ENCODE measurements around the gene MBNL3.
"Not testable (repeated sequence)": the region's sequence is repeated elsewhere in the genome, so short reads cannot be mapped to it uniquely, and the experiment has no call there.

MBNL3 gene

GRCh38 chrX:132474544-132475248 lies 14.1 kb downstream of the MBNL3 start:
- no peak for DNase-seq

- no peak for DNase-seq
These were observed 16.4 kb downstream of the MBNL3 start for GRCh38 chrX:132472397-132472796.

- DNase-seq: no peak
These were observed 18.0 kb downstream of the MBNL3 start for GRCh38 chrX:132470831-132471230.

- no peak for DNase-seq
These were observed 18.7 kb downstream of the MBNL3 start for GRCh38 chrX:132470179-132470578.

- no peak for DNase-seq
These were observed 20.4 kb downstream of the MBNL3 start for GRCh38 chrX:132468454-132468853.

GRCh38 chrX:132467989-132468388 lies 20.8 kb downstream of the MBNL3 start:
- no peak for DNase-seq

GRCh38 chrX:132467026-132467425 lies 21.8 kb downstream of the MBNL3 start:
- no peak for DNase-seq

- DNase-seq: peak; percentile 23
These were observed 25.4 kb downstream of the MBNL3 start for GRCh38 chrX:132463411-132463810.

GRCh38 chrX:132461886-132462285 lies 27.0 kb downstream of the MBNL3 start:
- DNase-seq: no peak

- no peak for DNase-seq
These were observed 35.8 kb downstream of the MBNL3 start for GRCh38 chrX:132452911-132453550.

- DNase-seq: not testable (repeated sequence)
These were observed 42.9 kb downstream of the MBNL3 start for GRCh38 chrX:132445909-132446308.

GRCh38 chrX:132444936-132445335 lies 43.9 kb downstream of the MBNL3 start:
- no peak for DNase-seq

GRCh38 chrX:132443196-132444135 lies 45.4 kb downstream of the MBNL3 start:
- DNase-seq: no peak

GRCh38 chrX:132442691-132443090 lies 46.1 kb downstream of the MBNL3 start:
- no peak for DNase-seq

- no peak for DNase-seq
These were observed 53.6 kb downstream of the MBNL3 start for GRCh38 chrX:132435222-132435621.

GRCh38 chrX:132433551-132433950 lies 55.3 kb downstream of the MBNL3 start:
- no peak for DNase-seq

GRCh38 chrX:132433001-132433400 lies 55.8 kb downstream of the MBNL3 start:
- no peak for DNase-seq

- DNase-seq: no peak
These were observed 59.9 kb downstream of the MBNL3 start for GRCh38 chrX:132428896-132429295.

GRCh38 chrX:132426695-132427281 lies 62.0 kb downstream of the MBNL3 start:
- DNase-seq: no peak

GRCh38 chrX:132425744-132426318 lies 63.0 kb downstream of the MBNL3 start:
- DNase-seq: no peak

GRCh38 chrX:132423323-132423722 lies 65.5 kb downstream of the MBNL3 start:
- no peak for DNase-seq

- no peak for DNase-seq
These were observed 73.8 kb downstream of the MBNL3 start for GRCh38 chrX:132415012-132415411.

- no peak for DNase-seq
These were observed 74.4 kb downstream of the MBNL3 start for GRCh38 chrX:132414404-132414803.
